HEK293 (cell line): Measurements from ENCODE around the gene SERTAD1.

Experiments
- CTCF ChIA-PET: fragments of 350-600 bp; formaldehyde crosslinking; extraction: SDS; loops from one replicate; lab custom pipeline; 2021; ENCODE audit warnings: antibody characterized with exemption; lab: Yijun Ruan, JAX
- POLR2A ChIA-PET: fragments of 300-600 bp; formaldehyde crosslinking; extraction: SDS; loops from one replicate; lab custom pipeline; 2020; ENCODE audit warnings: antibody characterized with exemption, inconsistent platforms; lab: Yijun Ruan, JAX
- H3K27ac ChIP-seq: fragments of 200-500 bp; sonication (Bioruptor generic); 2 replicates; pipeline ENCODE4 v1.5.1; 2014; ENCODE audit warnings: low read depth, low read length, control low read depth, inconsistent platforms; ENCODE audit errors: extremely low read depth
- H3K36me3 ChIP-seq, 2 experiments: fragments of 200-500 bp in 1 of 2; sonication (Bioruptor generic) in 1 of 2; 1 replicate in 1 of 2; 2 replicates in 1 of 2; pipeline ENCODE4 v1.5.1; 2014 to 2017; ENCODE audit warnings: inconsistent platforms in 2 of 2, low read length in 2 of 2; ENCODE audit not compliant: control insufficient read depth in 2 of 2, insufficient read depth in 1 of 2
- H3K4me1 ChIP-seq: fragments of 200-500 bp; sonication (Bioruptor generic); 2 replicates; pipeline ENCODE4 v1.5.1; 2014; ENCODE audit warnings: mild to moderate bottlenecking, low read length, inconsistent platforms; ENCODE audit not compliant: control insufficient read depth, insufficient read depth
- H3K4me3 ChIP-seq: 2 replicates; pipeline ENCODE4 v1.5.1; 2011; ENCODE audit warnings: low read depth, mild to moderate bottlenecking, control low read depth, low read length, moderate library complexity
- H3K9me3 ChIP-seq: fragments of 200-500 bp; sonication (Bioruptor generic); 2 replicates; pipeline ENCODE4 v1.5.1; 2014; ENCODE audit warnings: low read depth, low read length, inconsistent platforms; ENCODE audit not compliant: control insufficient read depth, insufficient read depth
- AEBP2 ChIP-seq: fragments of 450-650 bp; formaldehyde crosslinking; IDR thresholded peaks from 2 replicates; pipeline ENCODE4 v1.5.1; 2016; ENCODE audit warnings: missing biosample characterization, missing genetic modification characterization, borderline replicate concordance
- PRDM10 ChIP-seq: fragments of 450-650 bp; formaldehyde crosslinking; IDR thresholded peaks from 2 replicates; pipeline ENCODE4 v1.5.1; 2016; ENCODE audit warnings: missing biosample characterization, missing genetic modification characterization
- ZFHX2 ChIP-seq: fragments of 450-650 bp; formaldehyde crosslinking; conservative IDR thresholded peaks from 2 replicates; pipeline ENCODE4 v1.5.1; 2016; ENCODE audit warnings: missing biosample characterization, missing genetic modification characterization
- ZIC2 ChIP-seq: fragments of 450-650 bp; formaldehyde crosslinking; IDR thresholded peaks from 2 replicates; pipeline ENCODE4 v1.5.1; 2016; ENCODE audit warnings: missing biosample characterization, missing genetic modification characterization
- ZNF121 ChIP-seq: fragments of 450-650 bp; formaldehyde crosslinking; IDR thresholded peaks from 2 replicates; pipeline ENCODE4 v1.5.1; 2016; ENCODE audit warnings: missing biosample characterization, missing genetic modification characterization
- ZNF560 ChIP-seq: fragments of 450-650 bp; formaldehyde crosslinking; IDR thresholded peaks from 2 replicates; pipeline ENCODE4 v1.5.1; 2017; ENCODE audit warnings: missing biosample characterization, missing genetic modification characterization, borderline replicate concordance
- ZNF580 ChIP-seq: fragments of 450-650 bp; formaldehyde crosslinking; IDR thresholded peaks from 2 replicates; pipeline ENCODE4 v1.5.1; 2016; ENCODE audit warnings: missing biosample characterization, missing genetic modification characterization
- ZNF624 ChIP-seq: fragments of 450-650 bp; formaldehyde crosslinking; IDR thresholded peaks from 2 replicates; pipeline ENCODE4 v1.5.1; 2017; ENCODE audit warnings: missing biosample characterization, missing genetic modification characterization
- ZNF664 ChIP-seq: fragments of 450-650 bp; formaldehyde crosslinking; IDR thresholded peaks from 2 replicates; pipeline ENCODE4 v1.5.1; 2016; ENCODE audit warnings: missing biosample characterization, missing genetic modification characterization

SERTAD1 gene

GRCh38 chr19:40412866-40413265, 12.9 kb downstream of the SERTAD1 start:
- H3K4me3 ChIP-seq: no peak overlapping the region
- H3K9me3 ChIP-seq: no peaks in the 10 kb centered on the region
- H3K36me3 ChIP-seq: no peaks in the 10 kb centered on the region
- TF ChIP-seq ZNF560 (no peak), ZNF121 (tag by site-specific recombination) (peak; percentile 55; the same call in 1 of the 2 replicates), ZNF580 (tag by site-specific recombination) (0 out of 2 replicates have a peak, but pooled peaks have one; percentile 19)
- H3K4me1 ChIP-seq: peaks cover 8% of the 10 kb centered on the region; the same call in 1 of the 2 replicates
- H3K27ac ChIP-seq: no peak overlapping the region
- ChIA-PET POLR2A (interaction anchor here (0.6 to 5.5 kb wide), 7 partner anchors 8 to 137 kb away, joined by 3 to 38 read pairs (median 4); partner anchors contain the start of genes BLVRB, C19orf47, PLD3 and SERTAD1), CTCF (interaction anchor here (0.6 to 4.4 kb wide), 9 partner anchors 8 to 222 kb away, joined by 3 to 37 read pairs (median 3); partner anchors contain the start of gene SERTAD1)

GRCh38 chr19:40411958-40412499, 13.8 kb downstream of the SERTAD1 start:
- POLR2A ChIA-PET: interaction anchor here (0.6 to 5.5 kb wide), 6 partner anchors 8 to 137 kb away, joined by 3 to 38 read pairs (median 6); partner anchors contain the start of gene SERTAD1

More at GRCh38 chr19:40411958-40412499, 13.8 kb downstream of the SERTAD1 start:
- Histone ChIP-seq H3K4me1 (peaks cover 4% of the 10 kb centered on the region; the same call in 1 of the 2 replicates), H3K9me3 (no peaks in the 10 kb centered on the region), H3K27ac (no peak overlapping the region), H3K4me3 (no peak overlapping the region), H3K36me3 (no peaks in the 10 kb centered on the region)
- TF ChIP-seq ZNF624 (tag by site-specific recombination): no peak
- no peak for TF ChIP-seq AEBP2 (tag by site-specific recombination)
- TF ChIP-seq ZNF664 (tag by site-specific recombination): 0 out of 2 replicates have a peak, but pooled peaks have one; percentile 8
- TF ChIP-seq PRDM10 (tag by site-specific recombination): no peak
- TF ChIP-seq ZIC2: peak; percentile 24; the same call in 1 of the 2 replicates
- no peak for TF ChIP-seq ZFHX2 (tag by site-specific recombination)
- CTCF ChIA-PET: interaction anchor here (0.6 to 4.4 kb wide), 7 partner anchors 8 to 223 kb away, joined by 3 to 37 read pairs (median 4); partner anchors contain the start of gene SERTAD1
